Measurements from ENCODE around the gene KLF8. TPM values are rescaled to one million over a fixed set of nuclear protein-coding genes. Genes with fewer than 3 reads are reported as not detected.

The KLF8 gene
- polyA plus RNA-seq, 1 donor from 2014 or later, result 4.1 TPM

GRCh38 chrX:56308726-56309125 lies 76.6 kb downstream of the KLF8 start (continued):
- TF ChIP-seq REST (IDR thresholded peaks at IDR 0.05; ENCODE audit: borderline replicate concordance) (no peak), POLR2AphosphoS5 (IDR thresholded peaks at IDR 0.05) (no peak), RAD21 (conservative IDR thresholded peaks at IDR 0.05) (no peak)

GRCh38 chrX:56309881-56310280 lies 77.7 kb downstream of the KLF8 start:
- Histone ChIP-seq H2AFZ (ENCODE audit: low read depth, low read length) (no peak overlapping the region), H3K4me3 (ENCODE audit: low read length) (no peak overlapping the region), H3K9me2 (ENCODE audit: insufficient read depth, low read length) (no peaks in the 10 kb centered on the region), H3K36me3 (ENCODE audit: insufficient read depth, low read length) (no peaks in the 10 kb centered on the region), H3K4me2 (ENCODE audit: low read length) (no peak overlapping the region), H3K9me3 (ENCODE audit: low read length) (no peaks in the 10 kb centered on the region), H4K20me1 (ENCODE audit: insufficient read depth) (no peaks in the 10 kb centered on the region), H3F3A (ENCODE audit: insufficient read depth, low read length, poor library complexity, severe bottlenecking) (no peaks in the 10 kb centered on the region), H3K79me2 (replicated peaks; ENCODE audit: insufficient read depth, low read length) (no peaks in the 10 kb centered on the region), H3K9ac (ENCODE audit: low read length) (no peak overlapping the region), H3K27me3 (ENCODE audit: insufficient read depth, low read depth, low read length) (no peaks in the 10 kb centered on the region), H3K27ac (ENCODE audit: low read length) (no peak overlapping the region)
- TF ChIP-seq RAD21 (conservative IDR thresholded peaks at IDR 0.05), result no peak
- TF ChIP-seq MXI1 (conservative IDR thresholded peaks at IDR 0.05; ENCODE audit: poor library complexity, severe bottlenecking), result no peak
- TF ChIP-seq EP300 (conservative IDR thresholded peaks at IDR 0.05; ENCODE audit: poor library complexity, severe bottlenecking), result no peak

DNA sequence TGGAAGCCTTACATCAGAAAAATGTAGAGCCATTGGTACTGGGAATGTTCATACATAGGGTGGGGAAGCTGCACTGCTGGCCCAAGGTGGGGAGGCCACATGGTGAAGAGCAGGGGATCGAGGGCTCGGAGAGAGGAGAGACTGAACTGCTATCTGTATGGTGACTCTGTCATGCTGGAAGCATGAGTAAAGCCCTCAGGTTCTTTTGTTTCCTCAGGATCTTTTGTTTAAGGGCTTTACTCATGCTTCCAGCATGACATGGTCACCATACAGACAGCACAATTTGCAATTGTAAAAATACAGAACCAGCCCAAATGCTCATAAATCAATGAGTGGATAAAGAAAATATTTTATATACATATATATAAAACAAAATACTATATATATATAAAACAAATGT lies 78.4 kb downstream of the KLF8 start:
- no peaks in the 10 kb centered on the region for H3K79me2 ChIP-seq (replicated peaks; ENCODE audit: insufficient read depth, low read length)
- H3K27me3 ChIP-seq (ENCODE audit: insufficient read depth, low read depth, low read length), result no peaks in the 10 kb centered on the region
- H3K9me2 ChIP-seq (ENCODE audit: insufficient read depth, low read length), result no peaks in the 10 kb centered on the region
- no peaks in the 10 kb centered on the region for H3K36me3 ChIP-seq (ENCODE audit: insufficient read depth, low read length)
- H3K9ac ChIP-seq (ENCODE audit: low read length), result no peak overlapping the region
- TF ChIP-seq RAD21 (conservative IDR thresholded peaks at IDR 0.05) (no peak), EZH2 (IDR thresholded peaks at IDR 0.05; ENCODE audit: borderline replicate concordance, insufficient read depth, low read length, poor library complexity, severe bottlenecking) (no peak), SMC3 (conservative IDR thresholded peaks at IDR 0.05; ENCODE audit: poor library complexity) (no peak), MXI1 (conservative IDR thresholded peaks at IDR 0.05; ENCODE audit: poor library complexity, severe bottlenecking) (no peak), CTCF (IDR thresholded peaks at IDR 0.05; ENCODE audit: poor library complexity, severe bottlenecking) (no peak), EP300 (conservative IDR thresholded peaks at IDR 0.05; ENCODE audit: poor library complexity, severe bottlenecking) (no peak), TAF1 (IDR thresholded peaks at IDR 0.05; ENCODE audit: low read depth) (no peak), POLR2AphosphoS5 (IDR thresholded peaks at IDR 0.05) (no peak), REST (IDR thresholded peaks at IDR 0.05; ENCODE audit: borderline replicate concordance) (no peak)
- no peak overlapping the region for H2AFZ ChIP-seq (ENCODE audit: low read depth, low read length)
- H3K27ac ChIP-seq (ENCODE audit: low read length), result no peak overlapping the region
- no peak overlapping the region for H3K4me3 ChIP-seq (ENCODE audit: low read length)
- no peaks in the 10 kb centered on the region for H3K9me3 ChIP-seq (ENCODE audit: low read length)
- H3F3A ChIP-seq (ENCODE audit: insufficient read depth, low read length, poor library complexity, severe bottlenecking), result no peaks in the 10 kb centered on the region
- no peak overlapping the region for H3K4me2 ChIP-seq (ENCODE audit: low read length)
- no peaks in the 10 kb centered on the region for H4K20me1 ChIP-seq (ENCODE audit: insufficient read depth)

Measured in neural cell (in vitro differentiated cells).